Measurements from ENCODE around the gene CDH18.

The CDH18 gene

GRCh38 chr5:20023686-20024180 lies 35.7 kb upstream of the CDH18 start:
- H3K4me3 ChIP-seq (ENCODE audit: low read length) = no peak overlapping the region
- DNase-seq (ENCODE audit: low read depth) = no peak
- TF ChIP-seq, protein P1, sequence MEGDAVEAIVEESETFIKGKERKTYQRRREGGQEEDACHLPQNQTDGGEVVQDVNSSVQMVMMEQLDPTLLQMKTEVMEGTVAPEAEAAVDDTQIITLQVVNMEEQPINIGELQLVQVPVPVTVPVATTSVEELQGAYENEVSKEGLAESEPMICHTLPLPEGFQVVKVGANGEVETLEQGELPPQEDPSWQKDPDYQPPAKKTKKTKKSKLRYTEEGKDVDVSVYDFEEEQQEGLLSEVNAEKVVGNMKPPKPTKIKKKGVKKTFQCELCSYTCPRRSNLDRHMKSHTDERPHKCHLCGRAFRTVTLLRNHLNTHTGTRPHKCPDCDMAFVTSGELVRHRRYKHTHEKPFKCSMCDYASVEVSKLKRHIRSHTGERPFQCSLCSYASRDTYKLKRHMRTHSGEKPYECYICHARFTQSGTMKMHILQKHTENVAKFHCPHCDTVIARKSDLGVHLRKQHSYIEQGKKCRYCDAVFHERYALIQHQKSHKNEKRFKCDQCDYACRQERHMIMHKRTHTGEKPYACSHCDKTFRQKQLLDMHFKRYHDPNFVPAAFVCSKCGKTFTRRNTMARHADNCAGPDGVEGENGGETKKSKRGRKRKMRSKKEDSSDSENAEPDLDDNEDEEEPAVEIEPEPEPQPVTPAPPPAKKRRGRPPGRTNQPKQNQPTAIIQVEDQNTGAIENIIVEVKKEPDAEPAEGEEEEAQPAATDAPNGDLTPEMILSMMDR (conservative IDR thresholded peaks at IDR 0.05; ENCODE audit: low read length) = no peak

GRCh38 chr5:20020247-20020646 lies 32.2 kb upstream of the CDH18 start:
- TF ChIP-seq, protein P1 (conservative IDR thresholded peaks at IDR 0.05; ENCODE audit: low read length) = no peak
- DNase-seq (ENCODE audit: low read depth) = no peak
- H3K4me3 ChIP-seq (ENCODE audit: low read length) = no peak overlapping the region

- DNase-seq (ENCODE audit: low read depth) = no peak
- TF ChIP-seq, protein P1 (conservative IDR thresholded peaks at IDR 0.05; ENCODE audit: low read length) = no peak
These were observed 29.0 kb upstream of the CDH18 start for GRCh38 chr5:20017021-20017420.

GRCh38 chr5:20000416-20000815 lies 12.4 kb upstream of the CDH18 start:
- TF ChIP-seq, protein P1 (conservative IDR thresholded peaks at IDR 0.05; ENCODE audit: low read length) = no peak
- no peak overlapping the region for H3K4me3 ChIP-seq (ENCODE audit: low read length)
- DNase-seq (ENCODE audit: low read depth) = no peak

More at GRCh38 chr5:20017021-20017420, 29.0 kb upstream of the CDH18 start:
- no peak overlapping the region for H3K4me3 ChIP-seq (ENCODE audit: low read length)

DNA sequence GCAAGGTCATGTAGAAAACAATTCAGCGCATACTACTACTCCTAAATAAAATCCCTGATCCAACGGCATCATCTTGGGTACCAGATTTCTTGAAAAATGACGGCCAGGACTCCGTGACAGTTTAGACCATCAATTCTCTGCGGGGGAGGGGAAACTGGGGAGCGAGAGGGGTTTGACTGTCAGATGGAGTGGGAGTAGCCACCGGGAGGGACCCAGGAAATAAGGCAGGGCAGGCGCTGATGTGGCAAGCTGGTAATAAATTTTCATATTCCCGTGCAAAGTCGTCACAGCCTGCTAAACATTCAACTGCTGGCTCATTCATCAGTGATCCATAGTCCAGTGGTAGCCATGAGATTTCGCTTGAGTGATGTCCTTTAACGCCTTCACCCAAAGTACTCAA lies 457 bp upstream of the CDH18 start:
- H3K4me3 ChIP-seq (ENCODE audit: low read length) = peak overlapping the region; percentile 2; the same call in 1 of the 2 replicates
- TF ChIP-seq, protein P1 (conservative IDR thresholded peaks at IDR 0.05; ENCODE audit: low read length) = no peak
- no peak for DNase-seq (ENCODE audit: low read depth)

- TF ChIP-seq, protein P1 (conservative IDR thresholded peaks at IDR 0.05; ENCODE audit: low read length) = no peak
- no peak overlapping the region for H3K4me3 ChIP-seq (ENCODE audit: low read length)
- no peak for DNase-seq (ENCODE audit: low read depth)
These were observed 1.2 kb downstream of the CDH18 start for GRCh38 chr5:19986806-19987205.

- no peak overlapping the region for H3K4me3 ChIP-seq (ENCODE audit: low read length)
- no peak for DNase-seq (ENCODE audit: low read depth)
- TF ChIP-seq, protein P1 (conservative IDR thresholded peaks at IDR 0.05; ENCODE audit: low read length) = no peak
These were observed 1.9 kb downstream of the CDH18 start for GRCh38 chr5:19986031-19986619.

Measured in AG10803 (cell line).